OCI-LY7 (cell line): ENCODE measurements around the gene PPP1R14B. TPM values are rescaled to one million over a fixed set of nuclear protein-coding genes. Genes with fewer than 3 reads are reported as not detected.

Experiments used
- BruUV-seq: library from RNA; stranded (reverse); fragments of 400-500 nt; replicated peaks from 2 replicates; lab custom pipeline; 2021; lab: Mats Ljungman, UMichigan
- CTCF ChIA-PET: fragments of 300-600 bp; sonication (Branson Sonifier 250); formaldehyde crosslinking; loops from one replicate; lab custom pipeline; 2022; ENCODE audit warnings: antibody characterized with exemption; ENCODE audit not compliant: unreplicated experiment; lab: Charles Lee
- POLR2A ChIA-PET: fragments of 300-600 bp; sonication (Branson Sonifier 250); formaldehyde crosslinking; loops from one replicate; lab custom pipeline; 2022; ENCODE audit warnings: antibody characterized with exemption; lab: Charles Lee
- DNase-seq: peaks from one replicate; pipeline ENCODE4 v3.0.0-alpha.2; 2015; ENCODE audit warnings: low spot score
- H2AFZ ChIP-seq: fragments of 200-600 bp; sonication (generic), shearing (Covaris generic); 2 replicates; pipeline ENCODE4 v1.6.1; 2014; ENCODE audit warnings: mild to moderate bottlenecking, antibody characterized with exemption, low read length, moderate library complexity
- H3K27ac ChIP-seq: fragments of 200-600 bp; sonication (generic); 2 replicates; pipeline ENCODE4 v1.5.1; 2014; ENCODE audit warnings: mixed run types, low read depth, mild to moderate bottlenecking, moderate library complexity, low read length, inconsistent platforms; ENCODE audit not compliant: poor library complexity, severe bottlenecking
- H3K36me3 ChIP-seq: fragments of 200-600 bp; sonication (generic); 2 replicates; pipeline ENCODE4 v1.6.1; 2014; ENCODE audit warnings: mild to moderate bottlenecking, antibody characterized with exemption, low read length, moderate library complexity, mixed read lengths; ENCODE audit not compliant: insufficient read depth
- H3K4me1 ChIP-seq: fragments of 200-600 bp; sonication (generic); 2 replicates; pipeline ENCODE4 v1.5.1; 2014; ENCODE audit warnings: mild to moderate bottlenecking, low read length; ENCODE audit not compliant: insufficient read depth, poor library complexity, severe bottlenecking
- H3K4me2 ChIP-seq: fragments of 200-600 bp; sonication (generic); 2 replicates; pipeline ENCODE4 v1.6.1; 2014; ENCODE audit warnings: mild to moderate bottlenecking, low read length
- H3K4me3 ChIP-seq: fragments of 200-600 bp; sonication (generic); 2 replicates; pipeline ENCODE4 v1.5.1; 2014; ENCODE audit warnings: mild to moderate bottlenecking, low read depth, low read length; ENCODE audit not compliant: poor library complexity, severe bottlenecking
- H3K79me2 ChIP-seq: fragments of 200-600 bp; sonication (generic); 2 replicates; pipeline ENCODE4 v1.6.1; 2016; ENCODE audit warnings: low read depth, mild to moderate bottlenecking, low read length, moderate library complexity, mixed read lengths; ENCODE audit not compliant: insufficient read depth
- H3K9me2 ChIP-seq: fragments of 200-600 bp; sonication (generic); 2 replicates; pipeline ENCODE4 v1.6.1; 2016; ENCODE audit warnings: mild to moderate bottlenecking, low read length, mixed read lengths; ENCODE audit not compliant: insufficient read depth
- H3K9me3 ChIP-seq: fragments of 200-600 bp; sonication (generic); 2 replicates; pipeline ENCODE4 v1.6.1; 2014; ENCODE audit warnings: mild to moderate bottlenecking, mixed run types, low read length, mixed read lengths
- H4K20me1 ChIP-seq: fragments of 200-600 bp; sonication (generic); 2 replicates; pipeline ENCODE4 v1.6.1; 2014; ENCODE audit warnings: mild to moderate bottlenecking, antibody characterized with exemption, low read length, moderate library complexity, mixed read lengths; ENCODE audit not compliant: insufficient read depth
- EZH2phosphoT487 ChIP-seq: fragments of 200-600 bp; sonication (generic); IDR thresholded peaks from 2 replicates; pipeline ENCODE4 v1.6.1; 2018; ENCODE audit warnings: low read depth, borderline replicate concordance, mild to moderate bottlenecking, mixed run types, antibody characterized with exemption, low read length, moderate library complexity, mixed read lengths
- intact Hi-C: fragments of 100-400 bp; cut with micrococcal nuclease; formaldehyde crosslinking; loops from one replicate; pipeline ENCODE4 v1.10.0; 2022; ENCODE audit not compliant: unreplicated experiment
- total RNA-seq, 2 experiments: library from RNA; depleted of rRNA in 1 of 2; stranded (reverse); fragments of >200 nt in 1 of 2; shearing (Covaris generic) in 1 of 2; gene quantifications; 2 replicates each; pipeline ENCODE4 v1.2.3, GENCODE V29; 2014 to 2022
- TF ChIP-seq, protein P1 (sequence below): fragments of 200-600 bp; sonication (generic); conservative IDR thresholded peaks from 2 replicates; pipeline ENCODE4 v1.5.1; 2014; ENCODE audit warnings: mild to moderate bottlenecking, antibody characterized with exemption, low read length, moderate library complexity, mixed read lengths

PPP1R14B gene
- total RNA-seq, 2 experiments from 2014 or later: 198 to 223 TPM

DNA sequence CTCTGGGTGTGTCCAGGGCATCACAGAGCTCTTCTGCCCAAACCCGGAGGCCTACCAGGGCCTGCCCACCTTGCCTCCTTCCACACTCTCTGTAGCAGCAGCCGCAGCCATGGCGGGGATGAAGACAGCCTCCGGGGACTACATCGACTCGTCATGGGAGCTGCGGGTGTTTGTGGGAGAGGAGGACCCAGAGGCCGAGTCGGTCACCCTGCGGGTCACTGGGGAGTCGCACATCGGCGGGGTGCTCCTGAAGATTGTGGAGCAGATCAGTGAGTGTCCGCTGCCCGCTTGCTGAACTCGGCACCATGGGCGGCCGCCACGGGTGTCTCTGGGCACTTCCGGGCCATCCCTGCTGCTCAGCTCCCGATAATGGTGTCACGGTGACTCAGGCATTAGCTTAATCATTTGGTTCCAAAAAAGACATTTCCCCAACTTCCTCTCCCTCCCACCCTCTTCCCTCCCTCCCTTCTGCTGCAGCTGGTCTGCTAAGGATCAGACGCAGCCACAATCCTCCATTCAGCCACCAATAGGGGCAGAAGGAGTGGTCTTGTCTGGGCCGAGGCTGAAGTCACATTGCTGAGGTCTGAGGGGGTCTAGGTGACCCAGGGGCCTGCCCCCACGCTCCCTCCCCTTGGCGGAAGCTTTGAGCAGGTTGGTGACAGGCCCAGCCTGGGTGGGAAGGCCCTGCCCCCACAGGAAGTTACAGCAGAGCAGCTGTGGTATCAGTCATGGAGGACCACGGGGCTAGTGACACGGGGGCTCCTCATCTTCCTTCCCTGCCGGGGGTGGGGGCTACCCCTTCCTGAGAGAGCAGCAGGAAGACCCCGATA lies 39.3 kb downstream of the PPP1R14B start:
- TSS peak; percentile 92 for BruUV-seq
- Histone ChIP-seq H3K4me2 (peak overlapping the region; percentile 92), H3K27ac (peak overlapping the region; percentile 96), H4K20me1 (no peaks in the 10 kb centered on the region), H3K4me3 (peak overlapping the region; percentile 80), H3K9me3 (no peaks in the 10 kb centered on the region), H2AFZ (no peak overlapping the region), H3K4me1 (peaks cover 35% of the 10 kb centered on the region), H3K79me2 (peaks cover 17% of the 10 kb centered on the region; the same call in 1 of the 2 replicates), H3K9me2 (no peaks in the 10 kb centered on the region), H3K36me3 (peaks cover 86% of the 10 kb centered on the region)
- ChIA-PET POLR2A (interaction anchor here (0.6 to 5.1 kb wide), 18 partner anchors 7 to 1407 kb away, joined by 3 to 29 read pairs (median 4); partner anchors contain the start of genes BAD, FKBP2, NUDT22 and STIP1), CTCF (interaction anchor here (0.6 to 2.5 kb wide), 5 partner anchors 19 to 241 kb away, joined by 3 to 9 read pairs (median 3); partner anchors contain the start of genes NUDT22, PRDX5, TRMT112 and TRPT1)
- TF ChIP-seq EZH2phosphoT487: no peak
- peak; percentile 90 for DNase-seq
- intact Hi-C loops: loop anchor here (1.0 to 2.0 kb wide), 3 partner anchors 19 to 33 kb away; partner anchors contain the start of genes FKBP2, NUDT22 and TRPT1

DNA sequence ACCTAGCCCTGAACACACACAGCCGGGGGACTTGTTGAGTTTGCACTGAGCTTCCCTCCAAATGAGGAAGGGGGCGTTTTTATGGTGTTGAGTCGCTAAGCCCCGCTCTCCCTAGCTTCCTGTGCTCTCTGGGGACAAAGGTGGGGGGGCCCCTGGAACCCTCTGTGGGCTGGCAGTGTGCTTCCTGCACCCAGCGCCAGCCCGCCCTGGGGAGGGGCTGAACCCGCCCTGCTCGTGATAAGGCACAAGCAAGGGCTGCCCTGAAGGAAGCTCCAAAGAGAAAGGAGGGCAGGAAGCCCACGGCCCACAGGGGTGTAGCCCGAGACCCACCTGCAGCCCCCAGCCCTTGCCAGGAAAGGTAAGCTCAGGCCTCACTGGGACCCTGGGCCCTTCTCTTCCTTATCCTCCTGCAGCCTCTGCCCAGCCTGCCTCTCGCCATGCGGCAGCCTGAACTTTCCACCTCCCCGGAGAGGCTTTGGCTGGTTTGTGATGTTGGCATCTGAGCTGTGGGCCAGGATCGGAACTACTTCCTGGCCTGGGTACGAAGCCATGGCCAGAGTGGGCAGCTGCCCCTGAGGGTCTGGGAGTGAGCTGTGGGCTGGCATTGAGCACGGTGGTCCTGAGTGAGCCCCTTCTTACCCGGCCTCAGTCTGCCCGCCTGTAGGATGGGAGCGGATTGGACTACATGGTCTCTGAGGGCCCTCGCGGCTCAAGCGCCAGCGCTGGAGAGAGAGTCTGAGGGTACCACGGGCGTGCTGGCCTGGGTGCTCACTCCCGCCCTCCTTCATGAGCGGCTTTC lies 40.1 kb downstream of the PPP1R14B start, which contains the start of gene FERMT3:
Gene FERMT3 (plus strand): TSS at position 265 of the 799 bp plus-strand sequence. CDS start 644 bp downstream, outside the sequence.
- peaks cover 85% of the 10 kb centered on the region for H3K36me3 ChIP-seq

More for the DNA sequence above, 40.1 kb downstream of the PPP1R14B start, which contains the start of gene FERMT3:
- intact Hi-C loops: loop anchor here (1.0 to 2.0 kb wide), 3 partner anchors 20 to 34 kb away; partner anchors contain the start of genes FKBP2, NUDT22 and TRPT1
- BruUV-seq: TSS peak; percentile 49
- Histone ChIP-seq H3K79me2 (peaks cover 17% of the 10 kb centered on the region; the same call in 1 of the 2 replicates), H3K27ac (peak within 1 kb of the TSS; percentile 96), H3K4me2 (peak within 1 kb of the TSS; percentile 92), H4K20me1 (no peaks in the 10 kb centered on the region), H3K9me3 (no peaks in the 10 kb centered on the region), H2AFZ (no peak within 1 kb of the TSS), H3K4me1 (peaks cover 35% of the 10 kb centered on the region), H3K9me2 (no peaks in the 10 kb centered on the region), H3K4me3 (peak within 1 kb of the TSS; percentile 80)
- TF ChIP-seq EZH2phosphoT487: no peak
- TF ChIP-seq, protein P1, sequence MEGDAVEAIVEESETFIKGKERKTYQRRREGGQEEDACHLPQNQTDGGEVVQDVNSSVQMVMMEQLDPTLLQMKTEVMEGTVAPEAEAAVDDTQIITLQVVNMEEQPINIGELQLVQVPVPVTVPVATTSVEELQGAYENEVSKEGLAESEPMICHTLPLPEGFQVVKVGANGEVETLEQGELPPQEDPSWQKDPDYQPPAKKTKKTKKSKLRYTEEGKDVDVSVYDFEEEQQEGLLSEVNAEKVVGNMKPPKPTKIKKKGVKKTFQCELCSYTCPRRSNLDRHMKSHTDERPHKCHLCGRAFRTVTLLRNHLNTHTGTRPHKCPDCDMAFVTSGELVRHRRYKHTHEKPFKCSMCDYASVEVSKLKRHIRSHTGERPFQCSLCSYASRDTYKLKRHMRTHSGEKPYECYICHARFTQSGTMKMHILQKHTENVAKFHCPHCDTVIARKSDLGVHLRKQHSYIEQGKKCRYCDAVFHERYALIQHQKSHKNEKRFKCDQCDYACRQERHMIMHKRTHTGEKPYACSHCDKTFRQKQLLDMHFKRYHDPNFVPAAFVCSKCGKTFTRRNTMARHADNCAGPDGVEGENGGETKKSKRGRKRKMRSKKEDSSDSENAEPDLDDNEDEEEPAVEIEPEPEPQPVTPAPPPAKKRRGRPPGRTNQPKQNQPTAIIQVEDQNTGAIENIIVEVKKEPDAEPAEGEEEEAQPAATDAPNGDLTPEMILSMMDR: 0 out of 2 replicates have a peak, but pooled peaks have one; percentile 5
- DNase-seq: peak; percentile 90
- CTCF ChIA-PET: interaction anchor here (0.6 to 2.6 kb wide), 12 partner anchors 9 to 245 kb away, joined by 3 to 14 read pairs (median 3); partner anchors contain the start of genes NUDT22, PRDX5, TRMT112 and TRPT1
- POLR2A ChIA-PET: interaction anchor here (0.6 to 5.1 kb wide), 24 partner anchors 8 to 1310 kb away, joined by 3 to 29 read pairs (median 5); partner anchors contain the start of genes BAD, FKBP2, NUDT22 and PRDX5
